ENCODE results near the gene TRIM54. TPM values are rescaled to one million over a fixed set of nuclear protein-coding genes. Genes with fewer than 3 reads are reported as not detected.

The TRIM54 gene
- total and polyA plus RNA-seq, 2 donors (not counting 3 experiments of a cell fraction or from before 2014, with no cell fraction given): 0.51 to 1.7 TPM

DNA sequence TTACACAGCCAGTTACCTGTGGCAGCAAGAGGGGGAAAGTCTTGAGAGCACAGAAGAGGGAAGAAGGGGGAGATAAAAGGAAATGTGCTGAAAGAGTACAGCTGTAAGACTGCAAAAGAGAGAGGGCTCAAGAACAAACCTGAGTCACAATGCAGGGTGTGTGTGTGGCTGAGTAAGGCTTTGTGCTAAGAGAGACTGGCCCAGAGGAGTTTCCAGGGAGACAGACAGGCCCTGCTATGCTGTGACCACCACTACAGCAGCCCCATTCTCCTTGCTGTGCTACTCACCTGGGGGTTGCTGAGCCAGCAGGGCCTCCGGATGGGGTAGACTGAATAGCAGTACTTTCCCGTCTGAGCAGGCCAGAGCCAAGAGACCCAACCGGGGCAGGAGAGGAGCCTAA is 53.1 kb downstream of the TRIM54 start:
- Histone ChIP-seq H3K9me3 (replicated peaks; ENCODE audit: control insufficient read depth, insufficient read depth, low read length) (no peaks in the 10 kb centered on the region), H3K27me3 (ENCODE audit: control insufficient read depth in 2 of 2, insufficient read depth in 2 of 2, low read length in 2 of 2) (no peaks in the 10 kb centered on the region), H3K4me3 (replicated peaks in 1 of 3; ENCODE audit: insufficient read depth in 1 of 3, low read depth in 1 of 3, low read length in 3 of 3) (no peak overlapping the region), H3K27ac (ENCODE audit: insufficient read depth, low read depth, low read length) (no peak overlapping the region), H2AFZ (ENCODE audit: low read depth, low read length) (no peak overlapping the region), H3K4me2 (ENCODE audit: insufficient read depth, low read length) (no peak overlapping the region), H3K9ac (replicated peaks; ENCODE audit: extremely low read depth, insufficient read depth, low read length) (no peak overlapping the region), H3K79me2 (ENCODE audit: control insufficient read depth, insufficient read depth, low read length) (no peaks in the 10 kb centered on the region), H3K4me1 (ENCODE audit: control insufficient read depth, extremely low read depth, insufficient read depth, low read length) (no peaks in the 10 kb centered on the region), H4K20me1 (replicated peaks; ENCODE audit: control insufficient read depth, extremely low read depth, insufficient read depth, low read length) (no peaks in the 10 kb centered on the region), H3K36me3 (ENCODE audit: control insufficient read depth in 2 of 2, extremely low read depth in 1 of 2, insufficient read depth in 2 of 2, low read length in 2 of 2) (peaks cover 17 to 33% of the 10 kb centered on the region in 2 experiments), H3K9me1 (replicated peaks; ENCODE audit: control insufficient read depth, extremely low read depth, insufficient read depth, low read length) (no peaks in the 10 kb centered on the region)
- CTCF ChIA-PET: no interaction called here
- POLR2A ChIA-PET: no interaction called here
- no peak for FAIRE-seq
- dilution Hi-C loops (cut with MboI; ENCODE audit: extremely low pct_ligation_motif_present, low sequenced_read_pairs) (no loop called here), intact Hi-C loops (cut with micrococcal nuclease) (no loop called here)
- TF ChIP-seq MYC (IDR thresholded peaks at IDR 0.05; ENCODE audit: low read depth, low read length): no peak
- TF ChIP-seq, protein P1, sequence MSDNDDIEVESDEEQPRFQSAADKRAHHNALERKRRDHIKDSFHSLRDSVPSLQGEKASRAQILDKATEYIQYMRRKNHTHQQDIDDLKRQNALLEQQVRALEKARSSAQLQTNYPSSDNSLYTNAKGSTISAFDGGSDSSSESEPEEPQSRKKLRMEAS (IDR thresholded peaks at IDR 0.05; ENCODE audit: insufficient read depth, insufficient read length): no peak
- no peak for TF ChIP-seq POLR2A (IDR thresholded peaks at IDR 0.05; ENCODE audit: low read depth, low read length)
- no peak for TF ChIP-seq CTCF (IDR thresholded peaks at IDR 0.05; ENCODE audit: extremely low read depth in 1 of 2, insufficient read depth in 1 of 2, low read depth in 1 of 2, low read length in 2 of 2)
- TF ChIP-seq FOS (IDR thresholded peaks at IDR 0.05; ENCODE audit: borderline replicate concordance, insufficient read depth, low read length): no peak
- no peak for TF ChIP-seq EZH2 (IDR thresholded peaks at IDR 0.05; ENCODE audit: borderline replicate concordance, low read depth, low read length, severe bottlenecking)
- TF ChIP-seq GATA2 (IDR thresholded peaks at IDR 0.05; ENCODE audit: insufficient read depth, insufficient read length, low read depth, low read length): no peak
- TF ChIP-seq POLR2AphosphoS5 (IDR thresholded peaks at IDR 0.05; ENCODE audit: insufficient read depth, low read depth, low read length): no peak
- TF ChIP-seq JUN (IDR thresholded peaks at IDR 0.05; ENCODE audit: borderline replicate concordance, insufficient read depth, insufficient read length, low read depth): no peak
- no peak for DNase-seq (ENCODE audit: low read depth, low spot score)
- BruUV-seq (replicated peaks): no TSS peak
